ENCODE results near the gene ARHGEF12. TPM values are rescaled to one million over a fixed set of nuclear protein-coding genes. Genes with fewer than 3 reads are reported as not detected.

ARHGEF12 gene
- total and polyA plus RNA-seq, 3 donors from 2014 or later: 26.6 to 74.1 (median 72.7) TPM

DNA sequence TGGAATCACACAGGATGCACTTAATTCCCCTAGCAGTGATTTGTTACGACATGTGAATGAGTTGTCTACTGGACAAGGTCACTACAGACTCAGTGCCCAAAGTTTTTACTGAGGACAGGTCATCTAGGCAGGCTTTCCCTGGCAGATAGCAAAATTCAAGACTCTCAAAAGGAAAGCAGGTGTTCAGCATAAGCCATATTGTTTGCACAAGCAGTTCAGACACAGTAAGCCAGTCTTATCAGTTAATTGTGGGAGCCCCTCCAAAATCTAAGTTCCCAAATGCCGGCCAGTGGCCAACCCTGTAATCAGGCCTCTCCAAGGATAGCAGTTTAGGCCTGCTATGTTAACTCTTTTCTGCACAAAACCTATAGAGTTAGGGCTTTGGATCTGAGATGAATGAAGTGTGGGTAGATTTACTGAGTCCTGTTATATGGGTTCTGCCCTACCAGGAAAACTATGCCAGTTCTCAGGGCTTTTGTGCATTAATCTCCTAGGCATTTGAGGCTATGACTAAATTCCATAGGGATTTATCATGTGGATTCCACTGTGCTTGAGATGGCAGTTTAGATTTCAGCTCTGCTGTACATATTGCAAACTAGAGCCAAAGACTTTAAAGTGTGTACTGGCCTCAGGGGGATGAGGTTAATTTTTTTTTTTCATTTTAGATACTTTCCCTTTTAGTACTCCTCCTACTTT, 4.8 kb upstream of the ARHGEF12 start:
- Histone ChIP-seq H3K27ac (no peak overlapping the region), H3K4me3 (no peak overlapping the region), H3K9me3 (no peaks in the 10 kb centered on the region), H3K27me3 (no peaks in the 10 kb centered on the region), H3K36me3 (ENCODE audit: low read depth, missing control alignments) (no peaks in the 10 kb centered on the region), H3K4me1 (peaks cover 14% of the 10 kb centered on the region)
- TF ChIP-seq, protein P1, sequence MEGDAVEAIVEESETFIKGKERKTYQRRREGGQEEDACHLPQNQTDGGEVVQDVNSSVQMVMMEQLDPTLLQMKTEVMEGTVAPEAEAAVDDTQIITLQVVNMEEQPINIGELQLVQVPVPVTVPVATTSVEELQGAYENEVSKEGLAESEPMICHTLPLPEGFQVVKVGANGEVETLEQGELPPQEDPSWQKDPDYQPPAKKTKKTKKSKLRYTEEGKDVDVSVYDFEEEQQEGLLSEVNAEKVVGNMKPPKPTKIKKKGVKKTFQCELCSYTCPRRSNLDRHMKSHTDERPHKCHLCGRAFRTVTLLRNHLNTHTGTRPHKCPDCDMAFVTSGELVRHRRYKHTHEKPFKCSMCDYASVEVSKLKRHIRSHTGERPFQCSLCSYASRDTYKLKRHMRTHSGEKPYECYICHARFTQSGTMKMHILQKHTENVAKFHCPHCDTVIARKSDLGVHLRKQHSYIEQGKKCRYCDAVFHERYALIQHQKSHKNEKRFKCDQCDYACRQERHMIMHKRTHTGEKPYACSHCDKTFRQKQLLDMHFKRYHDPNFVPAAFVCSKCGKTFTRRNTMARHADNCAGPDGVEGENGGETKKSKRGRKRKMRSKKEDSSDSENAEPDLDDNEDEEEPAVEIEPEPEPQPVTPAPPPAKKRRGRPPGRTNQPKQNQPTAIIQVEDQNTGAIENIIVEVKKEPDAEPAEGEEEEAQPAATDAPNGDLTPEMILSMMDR (IDR thresholded peaks at IDR 0.05): no peak
- TF ChIP-seq POLR2A (IDR thresholded peaks at IDR 0.05): no peak
- 52 to 55% methylated on average over 2 of the region's 2 CpGs for WGBS, 2 donors
- no peak for DNase-seq
- intact Hi-C loops (cut with DNase I; ENCODE audit: low total_unique reads): no loop called here

GRCh38 chr11:120332822-120333716, 3.1 kb upstream of the ARHGEF12 start:
- DNase-seq: no peak
- H3K36me3 ChIP-seq (ENCODE audit: low read depth, missing control alignments): no peaks in the 10 kb centered on the region

DNA sequence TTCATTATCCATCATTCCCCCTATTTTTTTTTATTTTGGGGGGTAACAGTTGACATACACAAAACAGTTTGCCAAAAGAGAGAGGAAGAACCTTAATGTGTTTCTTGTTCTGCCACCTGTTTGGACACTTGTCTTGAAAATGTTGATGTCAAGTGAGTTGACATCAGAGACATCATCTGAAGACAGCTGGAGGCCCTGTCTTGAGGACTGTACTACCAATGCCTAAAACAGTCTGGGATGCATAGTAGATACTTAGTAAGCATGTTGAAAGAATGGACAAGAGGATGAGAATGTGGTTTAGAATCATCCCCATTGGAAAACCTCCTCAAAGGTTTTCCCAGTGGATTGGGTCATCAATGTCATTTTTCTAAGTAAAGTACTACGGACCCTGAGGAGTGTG, 2.4 kb upstream of the ARHGEF12 start:
- no peak for TF ChIP-seq POLR2A (IDR thresholded peaks at IDR 0.05)
- TF ChIP-seq, protein P1 (IDR thresholded peaks at IDR 0.05): no peak
- no peaks in the 10 kb centered on the region for H3K9me3 ChIP-seq
- 87 to 91% methylated on average over 1 of the region's 1 CpG for WGBS, 2 donors
- no peaks in the 10 kb centered on the region for H3K36me3 ChIP-seq (ENCODE audit: low read depth, missing control alignments)
- H3K4me3 ChIP-seq: no peak overlapping the region
- intact Hi-C loops (cut with DNase I; ENCODE audit: low total_unique reads): no loop called here
- no peak for DNase-seq
- H3K27me3 ChIP-seq: no peaks in the 10 kb centered on the region
- no peak overlapping the region for H3K27ac ChIP-seq
- H3K4me1 ChIP-seq: peaks cover 9% of the 10 kb centered on the region

More at GRCh38 chr11:120332822-120333716, 3.1 kb upstream of the ARHGEF12 start:
- TF ChIP-seq, protein P1 (IDR thresholded peaks at IDR 0.05): no peak
- no peak for TF ChIP-seq POLR2A (IDR thresholded peaks at IDR 0.05)
- Histone ChIP-seq H3K4me1 (peaks cover 4% of the 10 kb centered on the region), H3K4me3 (no peak overlapping the region), H3K27me3 (no peaks in the 10 kb centered on the region), H3K9me3 (no peaks in the 10 kb centered on the region), H3K27ac (no peak overlapping the region)
- 80 to 85% methylated on average over 5 of the region's 5 CpGs for WGBS, 2 donors
- intact Hi-C loops (cut with DNase I; ENCODE audit: low total_unique reads): no loop called here

DNA sequence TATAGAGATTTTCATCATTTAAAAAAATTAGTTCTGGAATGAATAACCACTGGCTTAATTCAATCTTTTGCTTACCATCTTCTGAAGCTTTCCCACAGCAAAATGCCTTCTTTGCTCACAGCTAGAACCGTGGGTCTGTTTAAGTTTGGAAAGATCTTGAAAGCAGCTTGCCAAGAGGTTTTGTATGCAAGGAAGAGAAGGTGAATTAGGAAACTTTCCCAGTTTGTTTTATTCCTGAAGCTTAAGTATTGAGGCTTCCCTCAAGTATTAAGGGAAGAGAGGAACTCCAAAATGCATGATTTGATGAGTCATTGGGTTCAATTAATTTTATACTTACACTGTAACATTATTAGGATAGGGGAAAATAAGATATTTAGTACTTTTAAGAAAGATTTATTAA, 1.9 kb upstream of the ARHGEF12 start:
- Histone ChIP-seq H3K36me3 (ENCODE audit: low read depth, missing control alignments) (no peaks in the 10 kb centered on the region), H3K4me1 (peaks cover 14% of the 10 kb centered on the region), H3K9me3 (no peaks in the 10 kb centered on the region), H3K27ac (no peak overlapping the region), H3K4me3 (no peak overlapping the region), H3K27me3 (no peaks in the 10 kb centered on the region)
- TF ChIP-seq, protein P1 (IDR thresholded peaks at IDR 0.05): no peak
- no peak for TF ChIP-seq POLR2A (IDR thresholded peaks at IDR 0.05)
- 50 to 67% methylated on average over 1 of the region's 1 CpG for WGBS, 2 donors
- DNase-seq: no peak
- intact Hi-C loops (cut with DNase I; ENCODE audit: low total_unique reads): no loop called here
